ENCODE data around the gene MTX1.

DNA sequence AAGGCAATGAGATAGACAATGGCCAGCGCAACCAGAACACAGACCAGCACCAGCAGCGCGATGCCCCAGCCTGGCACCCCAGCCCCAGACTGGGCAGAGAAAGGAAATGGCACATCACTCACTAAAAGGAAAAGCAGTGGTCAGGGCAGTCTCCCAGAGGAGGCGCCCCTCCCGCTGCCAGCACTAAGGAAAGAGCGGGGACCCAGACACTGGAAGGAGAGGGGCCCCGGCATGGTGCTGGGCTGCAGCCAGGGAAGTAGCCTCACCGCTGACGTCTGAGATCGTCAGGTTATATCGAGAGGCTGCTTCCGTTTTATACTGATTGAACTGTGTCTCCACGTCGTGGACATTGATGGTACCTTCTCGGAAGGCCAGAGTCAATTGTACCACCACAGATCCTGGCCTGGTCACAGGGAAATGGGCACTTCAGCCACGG, 21.0 kb upstream of the MTX1 start:
- TF ChIP-seq POLR2AphosphoS5 (IDR thresholded peaks at IDR 0.05; ENCODE audit: low read depth, low read length) (no peak), JUND (IDR thresholded peaks at IDR 0.05) (no peak), SIN3A (IDR thresholded peaks at IDR 0.05; ENCODE audit: low read depth) (no peak), POLR2A (IDR thresholded peaks at IDR 0.05; ENCODE audit: borderline replicate concordance, extremely low read depth, insufficient read depth, insufficient read length) (no peak), EZH2 (IDR thresholded peaks at IDR 0.05) (no peak), ZNF274 (IDR thresholded peaks at IDR 0.05; ENCODE audit: low read depth, low read length) (no peak), RAD21 (IDR thresholded peaks at IDR 0.05; ENCODE audit: low read depth) (no peak), ZFX (IDR thresholded peaks at IDR 0.05) (no peak), EZH2phosphoT487 (IDR thresholded peaks at IDR 0.05; ENCODE audit: borderline replicate concordance) (no peak), REST (IDR thresholded peaks at IDR 0.05; ENCODE audit: low read depth) (no peak)
- TF ChIP-seq, protein P1, sequence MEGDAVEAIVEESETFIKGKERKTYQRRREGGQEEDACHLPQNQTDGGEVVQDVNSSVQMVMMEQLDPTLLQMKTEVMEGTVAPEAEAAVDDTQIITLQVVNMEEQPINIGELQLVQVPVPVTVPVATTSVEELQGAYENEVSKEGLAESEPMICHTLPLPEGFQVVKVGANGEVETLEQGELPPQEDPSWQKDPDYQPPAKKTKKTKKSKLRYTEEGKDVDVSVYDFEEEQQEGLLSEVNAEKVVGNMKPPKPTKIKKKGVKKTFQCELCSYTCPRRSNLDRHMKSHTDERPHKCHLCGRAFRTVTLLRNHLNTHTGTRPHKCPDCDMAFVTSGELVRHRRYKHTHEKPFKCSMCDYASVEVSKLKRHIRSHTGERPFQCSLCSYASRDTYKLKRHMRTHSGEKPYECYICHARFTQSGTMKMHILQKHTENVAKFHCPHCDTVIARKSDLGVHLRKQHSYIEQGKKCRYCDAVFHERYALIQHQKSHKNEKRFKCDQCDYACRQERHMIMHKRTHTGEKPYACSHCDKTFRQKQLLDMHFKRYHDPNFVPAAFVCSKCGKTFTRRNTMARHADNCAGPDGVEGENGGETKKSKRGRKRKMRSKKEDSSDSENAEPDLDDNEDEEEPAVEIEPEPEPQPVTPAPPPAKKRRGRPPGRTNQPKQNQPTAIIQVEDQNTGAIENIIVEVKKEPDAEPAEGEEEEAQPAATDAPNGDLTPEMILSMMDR (IDR thresholded peaks at IDR 0.05 in 2 of 3, conservative IDR thresholded peaks at IDR 0.05 in 1 of 3; ENCODE audit: borderline replicate concordance in 1 of 3, insufficient read depth in 1 of 3, low read depth in 2 of 3, low read length in 2 of 3): no peak
- TF ChIP-seq, protein P2, sequence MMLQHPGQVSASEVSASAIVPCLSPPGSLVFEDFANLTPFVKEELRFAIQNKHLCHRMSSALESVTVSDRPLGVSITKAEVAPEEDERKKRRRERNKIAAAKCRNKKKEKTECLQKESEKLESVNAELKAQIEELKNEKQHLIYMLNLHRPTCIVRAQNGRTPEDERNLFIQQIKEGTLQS (IDR thresholded peaks at IDR 0.05): no peak
